Measurements from ENCODE around the gene KCMF1. TPM values are rescaled to one million over a fixed set of nuclear protein-coding genes. Genes with fewer than 3 reads are reported as not detected.

The KCMF1 gene
- total RNA-seq, 1 experiment from 2014 or later, result 90.5 TPM

GRCh38 chr2:85077859-85078419, 107.0 kb downstream of the KCMF1 start:
- DNase-seq, result no peak
- Histone ChIP-seq H3K4me3 (no peak overlapping the region), H3K27me3 (no peaks in the 10 kb centered on the region), H3K36me3 (no peaks in the 10 kb centered on the region), H3K9me3 (peaks cover 3% of the 10 kb centered on the region; the same call in 1 of the 2 replicates)

- no peaks in the 10 kb centered on the region for H3K27me3 ChIP-seq
- no peak overlapping the region for H3K4me3 ChIP-seq
- H3K36me3 ChIP-seq, result no peaks in the 10 kb centered on the region
- no peak for DNase-seq
- H3K9me3 ChIP-seq, result peaks cover 3% of the 10 kb centered on the region; the same call in 1 of the 2 replicates
Observed at GRCh38 chr2:85078536-85078935, 107.6 kb downstream of the KCMF1 start.

GRCh38 chr2:85083092-85083491, 112.1 kb downstream of the KCMF1 start:
- no peak for DNase-seq
- no peaks in the 10 kb centered on the region for H3K27me3 ChIP-seq
- no peak overlapping the region for H3K4me3 ChIP-seq
- no peaks in the 10 kb centered on the region for H3K36me3 ChIP-seq
- peaks cover 3% of the 10 kb centered on the region; the same call in 1 of the 2 replicates for H3K9me3 ChIP-seq

- DNase-seq, result no peak
- Histone ChIP-seq H3K36me3 (no peaks in the 10 kb centered on the region), H3K9me3 (peaks cover 3% of the 10 kb centered on the region; the same call in 1 of the 2 replicates), H3K4me3 (no peak overlapping the region), H3K27me3 (no peaks in the 10 kb centered on the region)
Observed at GRCh38 chr2:85085563-85085962, 114.6 kb downstream of the KCMF1 start.

- H3K4me3 ChIP-seq, result no peak overlapping the region
- no peak for DNase-seq
- no peaks in the 10 kb centered on the region for H3K27me3 ChIP-seq
- H3K36me3 ChIP-seq, result no peaks in the 10 kb centered on the region
- no peaks in the 10 kb centered on the region for H3K9me3 ChIP-seq
Observed at GRCh38 chr2:85087541-85087940, 116.6 kb downstream of the KCMF1 start.

GRCh38 chr2:85088921-85089320, 118.0 kb downstream of the KCMF1 start:
- Histone ChIP-seq H3K9me3 (no peaks in the 10 kb centered on the region), H3K4me3 (no peak overlapping the region), H3K27me3 (no peaks in the 10 kb centered on the region), H3K36me3 (no peaks in the 10 kb centered on the region)
- DNase-seq, result no peak

GRCh38 chr2:85089585-85089984, 118.6 kb downstream of the KCMF1 start:
- no peaks in the 10 kb centered on the region for H3K9me3 ChIP-seq
- H3K4me3 ChIP-seq, result no peak overlapping the region
- DNase-seq, result no peak
- no peaks in the 10 kb centered on the region for H3K36me3 ChIP-seq
- H3K27me3 ChIP-seq, result no peaks in the 10 kb centered on the region

GRCh38 chr2:85091838-85092237, 120.9 kb downstream of the KCMF1 start:
- DNase-seq, result no peak
- H3K9me3 ChIP-seq, result no peaks in the 10 kb centered on the region
- H3K27me3 ChIP-seq, result no peaks in the 10 kb centered on the region
- no peak overlapping the region for H3K4me3 ChIP-seq
- H3K36me3 ChIP-seq, result no peaks in the 10 kb centered on the region

GRCh38 chr2:85095094-85095493, 124.1 kb downstream of the KCMF1 start:
- peak; percentile 16 for DNase-seq
- Histone ChIP-seq H3K36me3 (no peaks in the 10 kb centered on the region), H3K4me3 (no peak overlapping the region), H3K27me3 (no peaks in the 10 kb centered on the region), H3K9me3 (no peaks in the 10 kb centered on the region)

- no peak overlapping the region for H3K4me3 ChIP-seq
- DNase-seq, result no peak
Observed at GRCh38 chr2:85096616-85097015, 125.7 kb downstream of the KCMF1 start.

GRCh38 chr2:85104228-85104627, 133.3 kb downstream of the KCMF1 start:
- H3K36me3 ChIP-seq, result no peaks in the 10 kb centered on the region
- no peak overlapping the region for H3K4me3 ChIP-seq
- no peaks in the 10 kb centered on the region for H3K27me3 ChIP-seq
- no peaks in the 10 kb centered on the region for H3K9me3 ChIP-seq
- DNase-seq, result no peak

More at GRCh38 chr2:85096616-85097015, 125.7 kb downstream of the KCMF1 start:
- no peaks in the 10 kb centered on the region for H3K9me3 ChIP-seq
- H3K27me3 ChIP-seq, result no peaks in the 10 kb centered on the region
- no peaks in the 10 kb centered on the region for H3K36me3 ChIP-seq

GRCh38 chr2:85106489-85107180, 135.7 kb downstream of the KCMF1 start:
- DNase-seq, result peak; percentile 37
- no peaks in the 10 kb centered on the region for H3K36me3 ChIP-seq
- H3K4me3 ChIP-seq, result no peak overlapping the region
- no peaks in the 10 kb centered on the region for H3K27me3 ChIP-seq
- H3K9me3 ChIP-seq, result no peaks in the 10 kb centered on the region

Other genes starting within 250 kb of the KCMF1 start
- gene TRABD2A, start 90.1 kb upstream of the KCMF1 start, total RNA-seq (2014; rRNA removed; shearing (Covaris generic); ENCODE audit: low replicate concordance), result 14.5 and 20.9 TPM in 2 replicates
- gene TMSB10, start 65.5 kb upstream of the KCMF1 start, total RNA-seq (2014; rRNA removed; shearing (Covaris generic); ENCODE audit: low replicate concordance), result 5,826 and 9,166 TPM in 2 replicates
- gene TCF7L1, start 162.2 kb downstream of the KCMF1 start, total RNA-seq (2014; rRNA removed; shearing (Covaris generic); ENCODE audit: low replicate concordance), result 0.46 TPM in 1 of 2 replicates, not detected in the other

Data from MG63 (cell line).